MM.1S (cell line): Measurements from ENCODE around the gene CNTLN.

Experiments
- DNase-seq: peaks from one replicate; pipeline ENCODE4 v3.0.0-alpha.2; 2015
- H2AFZ ChIP-seq: fragments of 300-600 bp; sonication (generic); 2 replicates; pipeline ENCODE4 v1.6.0; 2016; ENCODE audit warnings: antibody characterized with exemption, low read length
- H3F3A ChIP-seq: fragments of 300-600 bp; sonication (generic); 2 replicates; pipeline ENCODE4 v1.6.1; 2016; ENCODE audit warnings: mild to moderate bottlenecking, antibody characterized with exemption, low read length, moderate library complexity, mixed read lengths; ENCODE audit not compliant: insufficient read depth
- H3K27ac ChIP-seq: fragments of 300-600 bp; sonication (generic); 2 replicates; pipeline ENCODE4 v1.5.1; 2016; ENCODE audit warnings: mild to moderate bottlenecking, low read length
- H3K27me3 ChIP-seq: fragments of 300-600 bp; sonication (generic); replicated peaks from 2 replicates; pipeline ENCODE4 v1.6.0; 2016; ENCODE audit warnings: low read length; ENCODE audit not compliant: insufficient read depth
- H3K36me3 ChIP-seq: fragments of 300-600 bp; sonication (generic); replicated peaks from 2 replicates; pipeline ENCODE4 v1.6.1; 2016; ENCODE audit warnings: mild to moderate bottlenecking, low read length, mixed read lengths; ENCODE audit not compliant: insufficient read depth
- H3K4me1 ChIP-seq: fragments of 300-600 bp; sonication (generic); 2 replicates; pipeline ENCODE4 v1.6.1; 2016; ENCODE audit warnings: low read length, mixed read lengths
- H3K4me2 ChIP-seq: fragments of 300-600 bp; sonication (generic); 2 replicates; pipeline ENCODE4 v1.6.0; 2016; ENCODE audit warnings: low read depth, low read length
- H3K4me3 ChIP-seq: fragments of 300-600 bp; sonication (generic); 2 replicates; pipeline ENCODE4 v1.5.1; 2016; ENCODE audit warnings: low read length, mixed read lengths
- H3K79me2 ChIP-seq: fragments of 300-600 bp; sonication (generic); 2 replicates; pipeline ENCODE4 v1.6.1; 2016; ENCODE audit warnings: mixed run types, low read length, mixed read lengths
- H3K9ac ChIP-seq: fragments of 300-600 bp; sonication (generic); 2 replicates; pipeline ENCODE4 v1.6.1; 2016; ENCODE audit warnings: low read length, mixed read lengths
- H3K9me2 ChIP-seq: fragments of 300-600 bp; sonication (generic); replicated peaks from 2 replicates; pipeline ENCODE4 v1.6.1; 2016; ENCODE audit warnings: mild to moderate bottlenecking, low read length, mixed read lengths; ENCODE audit not compliant: insufficient read depth
- H3K9me3 ChIP-seq: fragments of 300-600 bp; sonication (generic); replicated peaks from 2 replicates; pipeline ENCODE4 v1.6.1; 2016; ENCODE audit warnings: mild to moderate bottlenecking, low read length, mixed read lengths; ENCODE audit not compliant: insufficient read depth
- H4K20me1 ChIP-seq: fragments of 300-600 bp; sonication (generic); 2 replicates; pipeline ENCODE4 v1.6.1; 2016; ENCODE audit warnings: mild to moderate bottlenecking, low read length, moderate library complexity, mixed read lengths; ENCODE audit not compliant: insufficient read depth
- CTCF ChIP-seq: fragments of 300-600 bp; sonication (generic); IDR thresholded peaks from 2 replicates; pipeline ENCODE4 v1.5.1; 2016; ENCODE audit warnings: antibody characterized with exemption, low read length, mixed read lengths
- EZH2 ChIP-seq: fragments of 300-600 bp; sonication (generic); optimal IDR thresholded peaks from 2 replicates; pipeline ENCODE3; 2017; ENCODE audit warnings: low read depth, mild to moderate bottlenecking, antibody characterized with exemption, low read length, mixed read lengths
- EZH2phosphoT487 ChIP-seq: fragments of 300-600 bp; sonication (generic); IDR thresholded peaks from 2 replicates; pipeline ENCODE4 v1.6.1; 2018; ENCODE audit warnings: antibody characterized with exemption, low read length

The CNTLN gene

GRCh38 chr9:17148324-17148723 lies 13.5 kb downstream of the CNTLN start:
- no peaks in the 10 kb centered on the region for H3F3A ChIP-seq
- H3K9me3 ChIP-seq, result no peaks in the 10 kb centered on the region
- H3K27ac ChIP-seq, result no peak overlapping the region
- no peaks in the 10 kb centered on the region for H4K20me1 ChIP-seq
- H3K79me2 ChIP-seq, result no peaks in the 10 kb centered on the region
- no peaks in the 10 kb centered on the region for H3K4me1 ChIP-seq
- TF ChIP-seq EZH2, result no peak
- no peak for TF ChIP-seq EZH2phosphoT487
- TF ChIP-seq CTCF, result no peak
- no peak for DNase-seq
- no peaks in the 10 kb centered on the region for H3K36me3 ChIP-seq
- no peak overlapping the region for H2AFZ ChIP-seq
- H3K9ac ChIP-seq, result no peak overlapping the region
- H3K4me3 ChIP-seq, result no peak overlapping the region
- no peaks in the 10 kb centered on the region for H3K9me2 ChIP-seq
- no peaks in the 10 kb centered on the region for H3K27me3 ChIP-seq
- H3K4me2 ChIP-seq, result no peak overlapping the region

GRCh38 chr9:17159469-17159868 lies 24.6 kb downstream of the CNTLN start:
- Histone ChIP-seq H3K27me3 (no peaks in the 10 kb centered on the region), H3K27ac (no peak overlapping the region), H4K20me1 (no peaks in the 10 kb centered on the region), H3K4me1 (no peaks in the 10 kb centered on the region), H3K36me3 (no peaks in the 10 kb centered on the region), H3K4me3 (no peak overlapping the region), H3K79me2 (no peaks in the 10 kb centered on the region), H3K9ac (no peak overlapping the region), H3K9me3 (no peaks in the 10 kb centered on the region), H2AFZ (no peak overlapping the region), H3K4me2 (no peak overlapping the region), H3K9me2 (no peaks in the 10 kb centered on the region), H3F3A (no peaks in the 10 kb centered on the region)
- TF ChIP-seq EZH2, result no peak
- no peak for DNase-seq

- H3K4me1 ChIP-seq, result no peaks in the 10 kb centered on the region
- no peak overlapping the region for H3K9ac ChIP-seq
- no peaks in the 10 kb centered on the region for H3K9me2 ChIP-seq
- no peak overlapping the region for H3K4me3 ChIP-seq
- no peak overlapping the region for H3K4me2 ChIP-seq
- no peak overlapping the region for H2AFZ ChIP-seq
- no peaks in the 10 kb centered on the region for H3K36me3 ChIP-seq
- H3K79me2 ChIP-seq, result no peaks in the 10 kb centered on the region
- no peak for TF ChIP-seq EZH2phosphoT487
- TF ChIP-seq EZH2, result no peak
- TF ChIP-seq CTCF, result no peak
- H3K9me3 ChIP-seq, result no peaks in the 10 kb centered on the region
- H3F3A ChIP-seq, result no peaks in the 10 kb centered on the region
- H3K27me3 ChIP-seq, result no peaks in the 10 kb centered on the region
- DNase-seq, result no peak
- no peak overlapping the region for H3K27ac ChIP-seq
- H4K20me1 ChIP-seq, result no peaks in the 10 kb centered on the region
Measured at GRCh38 chr9:17160327-17160726, 25.5 kb downstream of the CNTLN start.

- Histone ChIP-seq H3K9me2 (no peaks in the 10 kb centered on the region), H3K79me2 (no peaks in the 10 kb centered on the region), H3K27ac (no peak overlapping the region), H3K9me3 (no peaks in the 10 kb centered on the region), H3K4me2 (no peak overlapping the region), H4K20me1 (no peaks in the 10 kb centered on the region), H3K4me3 (no peak overlapping the region), H3K27me3 (no peaks in the 10 kb centered on the region), H3K4me1 (no peaks in the 10 kb centered on the region), H3K9ac (no peak overlapping the region), H3F3A (no peaks in the 10 kb centered on the region), H3K36me3 (no peaks in the 10 kb centered on the region), H2AFZ (no peak overlapping the region)
- no peak for TF ChIP-seq EZH2phosphoT487
- TF ChIP-seq CTCF, result no peak
- TF ChIP-seq EZH2, result no peak
- no peak for DNase-seq
Measured at GRCh38 chr9:17165764-17166163, 30.9 kb downstream of the CNTLN start.
